Left ventricle myocardium inferior (tissue), 1 donor: ENCODE measurements around the gene EFCAB7. TPM values are rescaled to one million over a fixed set of nuclear protein-coding genes. Genes with fewer than 3 reads are reported as not detected.

Experiments used
- DNase-seq: peaks from one replicate; pipeline ENCODE4 v3.0.0-alpha.2; 2020
- H3K27ac ChIP-seq: fragments of 200-600 bp; replicated peaks from 2 replicates; pipeline ENCODE4 v1.8.0; 2021
- H3K27me3 ChIP-seq: fragments of 200-600 bp; 2 replicates; pipeline ENCODE4 v1.8.0; 2021; ENCODE audit warnings: low read depth
- H3K36me3 ChIP-seq: fragments of 200-600 bp; 2 replicates; pipeline ENCODE4 v1.8.0; 2021
- H3K4me1 ChIP-seq: fragments of 200-600 bp; 2 replicates; pipeline ENCODE4 v1.8.0; 2021
- H3K4me3 ChIP-seq: fragments of 200-600 bp; 2 replicates; pipeline ENCODE4 v1.8.0; 2021; ENCODE audit warnings: mild to moderate bottlenecking, moderate library complexity
- H3K9me3 ChIP-seq: fragments of 200-600 bp; replicated peaks from 2 replicates; pipeline ENCODE4 v1.8.0; 2021
- CTCF ChIP-seq: fragments of 200-600 bp; IDR thresholded peaks from 2 replicates; pipeline ENCODE4 v1.8.0; 2021; ENCODE audit warnings: antibody characterized with exemption, mild to moderate bottlenecking, borderline replicate concordance
- intact Hi-C: fragments of 100-400 bp; cut with micrococcal nuclease; formaldehyde crosslinking; loops from one replicate; pipeline ENCODE4 v1.11.0; 2022
- total RNA-seq: library from RNA; stranded (reverse); fragmentation: NEBNext Ultra II Directional; extraction: Animal tissue kit (Norgen Biotek cat#: 25700); gene quantifications from one replicate; pipeline ENCODE4 v1.2.1, GENCODE V29; 2021
- donor health status: DM: no; HTN: yes; CAD: no; lungs with severe emphysema.

The EFCAB7 gene
- total RNA-seq, 1 donor from 2014 or later = 8.9 TPM

DNA sequence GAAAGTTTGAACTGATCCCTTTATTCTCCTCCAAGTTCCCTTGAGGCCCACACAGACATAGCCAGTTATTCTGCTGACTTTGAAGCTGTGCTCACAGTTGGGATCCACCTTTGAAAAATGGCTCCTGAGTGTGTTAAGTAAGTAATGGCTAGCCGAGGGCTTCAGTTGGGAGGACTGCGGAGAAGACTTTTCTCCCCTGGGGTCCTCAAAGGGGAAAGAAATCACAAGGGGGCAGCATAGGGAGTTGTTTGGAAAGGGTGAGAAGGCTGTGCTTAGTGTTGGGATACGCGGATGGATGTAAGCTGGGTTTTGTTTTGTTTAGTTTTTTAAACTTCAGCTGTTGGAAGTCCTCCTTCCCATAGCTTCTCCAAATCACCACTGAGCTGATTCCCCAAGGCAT lies 78.1 kb downstream of the EFCAB7 start:
- no peak overlapping the region for H3K27ac ChIP-seq
- no peak for TF ChIP-seq CTCF

GRCh38 chr1:63601912-63602311 lies 78.6 kb downstream of the EFCAB7 start:
- no peaks in the 10 kb centered on the region for H3K9me3 ChIP-seq
- no peak for TF ChIP-seq CTCF
- DNase-seq = no peak
- H3K4me1 ChIP-seq = peaks cover 60% of the 10 kb centered on the region
- no peaks in the 10 kb centered on the region for H3K27me3 ChIP-seq
- intact Hi-C loops = no loop called here
- H3K27ac ChIP-seq = no peak overlapping the region
- no peak overlapping the region for H3K4me3 ChIP-seq
- H3K36me3 ChIP-seq = no peaks in the 10 kb centered on the region

More for the DNA sequence above, 78.1 kb downstream of the EFCAB7 start:
- Histone ChIP-seq H3K4me3 (no peak overlapping the region), H3K36me3 (no peaks in the 10 kb centered on the region), H3K9me3 (no peaks in the 10 kb centered on the region), H3K4me1 (peaks cover 63% of the 10 kb centered on the region), H3K27me3 (no peaks in the 10 kb centered on the region)
- intact Hi-C loops = no loop called here
- no peak for DNase-seq

DNA sequence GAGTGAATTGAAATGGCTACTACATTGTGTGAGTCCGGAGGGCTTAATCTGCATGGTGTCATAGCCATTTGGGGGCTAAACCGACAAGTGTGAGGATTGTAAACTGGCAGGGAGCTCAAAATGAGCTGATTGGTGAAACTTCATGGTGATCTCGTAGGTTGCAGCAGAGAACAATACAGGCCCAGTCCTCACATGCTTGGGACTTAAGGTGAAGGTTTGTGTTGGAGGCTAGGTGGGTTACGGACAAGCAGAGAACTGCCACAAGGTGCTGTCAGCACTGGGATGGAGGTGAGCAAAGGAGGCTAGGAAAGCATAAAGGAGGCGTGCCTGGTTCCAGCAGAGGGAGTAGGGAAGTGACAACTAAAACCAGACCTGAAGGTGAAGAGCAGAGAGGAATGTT lies 79.3 kb downstream of the EFCAB7 start:
- DNase-seq = no peak
- TF ChIP-seq CTCF = no peak
- H3K4me1 ChIP-seq = peaks cover 60% of the 10 kb centered on the region
- intact Hi-C loops = no loop called here
- no peaks in the 10 kb centered on the region for H3K9me3 ChIP-seq
- H3K27ac ChIP-seq = no peak overlapping the region
- H3K36me3 ChIP-seq = no peaks in the 10 kb centered on the region
- H3K4me3 ChIP-seq = no peak overlapping the region
- H3K27me3 ChIP-seq = no peaks in the 10 kb centered on the region

- Histone ChIP-seq H3K27ac (no peak overlapping the region), H3K36me3 (no peaks in the 10 kb centered on the region), H3K27me3 (no peaks in the 10 kb centered on the region), H3K4me1 (peaks cover 65% of the 10 kb centered on the region), H3K9me3 (no peaks in the 10 kb centered on the region), H3K4me3 (no peak overlapping the region)
- intact Hi-C loops = no loop called here
- no peak for TF ChIP-seq CTCF
- DNase-seq = no peak
Observed at GRCh38 chr1:63603810-63604209, 80.5 kb downstream of the EFCAB7 start.

DNA sequence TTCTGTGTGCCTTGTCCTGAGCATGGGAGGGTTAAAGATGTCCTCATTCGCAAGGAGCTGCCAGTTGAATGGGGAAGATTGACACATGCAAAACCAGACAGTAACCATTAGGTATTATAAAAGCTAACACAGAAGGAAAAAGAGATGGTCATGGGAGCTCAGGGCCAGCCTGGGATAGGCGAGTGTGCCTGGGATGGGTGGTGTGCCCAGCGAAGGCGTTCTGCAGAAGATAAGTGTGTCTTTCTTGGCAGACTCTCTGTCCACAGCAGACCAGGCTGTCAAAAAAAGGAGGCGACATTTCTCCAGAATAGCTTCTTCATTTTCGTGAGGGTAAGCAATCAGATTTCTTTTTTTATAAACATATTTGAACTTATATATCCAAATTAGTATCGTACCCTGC lies 84.0 kb downstream of the EFCAB7 start:
- Histone ChIP-seq H3K4me1 (peaks cover 68% of the 10 kb centered on the region), H3K27me3 (no peaks in the 10 kb centered on the region), H3K36me3 (no peaks in the 10 kb centered on the region), H3K4me3 (no peak overlapping the region), H3K9me3 (no peaks in the 10 kb centered on the region), H3K27ac (no peak overlapping the region)
- no peak for TF ChIP-seq CTCF
- no peak for DNase-seq
- intact Hi-C loops = no loop called here

DNA sequence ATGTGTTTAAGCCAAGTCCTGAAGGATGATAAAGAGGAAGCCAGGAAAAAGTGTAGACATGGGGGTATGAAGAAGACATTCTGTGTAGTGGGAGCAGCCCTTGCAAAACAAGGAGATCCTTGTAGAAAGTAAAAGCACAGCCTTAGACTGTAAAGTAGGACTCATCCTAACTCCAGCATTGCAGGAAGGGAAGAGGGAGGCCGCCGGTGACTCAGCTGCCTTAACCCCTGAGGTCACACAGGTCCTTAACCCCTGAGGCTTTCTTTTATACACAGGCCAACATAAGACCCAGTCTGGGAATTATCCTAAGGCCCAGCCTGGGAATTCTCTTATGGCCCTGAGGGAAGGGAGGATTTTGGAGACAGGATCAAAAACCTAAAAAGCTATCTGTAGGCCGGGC lies 87.9 kb downstream of the EFCAB7 start:
- H3K9me3 ChIP-seq = no peaks in the 10 kb centered on the region
- no peaks in the 10 kb centered on the region for H3K36me3 ChIP-seq
- H3K4me3 ChIP-seq = no peak overlapping the region
- no peak for DNase-seq
- H3K4me1 ChIP-seq = peaks cover 65% of the 10 kb centered on the region
- H3K27me3 ChIP-seq = no peaks in the 10 kb centered on the region
- TF ChIP-seq CTCF = no peak
- H3K27ac ChIP-seq = no peak overlapping the region
- intact Hi-C loops = no loop called here
